B cell (primary cell): ENCODE data around the gene SMAGP. TPM values are rescaled to one million over a fixed set of nuclear protein-coding genes. Genes with fewer than 3 reads are reported as not detected.
"Not testable (repeated sequence)": the region's sequence is repeated elsewhere in the genome, so short reads cannot be mapped to it uniquely, and the experiment has no call there.

ENCODE experiments used
- ATAC-seq: fragments of 200-7000 bp; cut with Tn5 transposase; one replicate; pipeline ENCODE4 v1.10.0; 2021; ENCODE audit warnings: low read depth, mild to moderate bottlenecking, moderate number of reproducible peaks, moderate library complexity
- CTCF ChIA-PET: fragments of 350-600 bp; sonication (Branson Sonifier 250); formaldehyde crosslinking; loops from one replicate; lab custom pipeline; 2021; ENCODE audit warnings: antibody characterized with exemption, inconsistent platforms; lab: Charles Lee
- POLR2A ChIA-PET: fragments of 350-600 bp; sonication (Branson Sonifier 250); formaldehyde crosslinking; loops from one replicate; lab custom pipeline; 2021; ENCODE audit warnings: antibody characterized with exemption; lab: Charles Lee
- DNase-seq: peaks from one replicate; pipeline ENCODE4 v3.0.0; 2013
- H2AFZ ChIP-seq: 2 replicates; pipeline ENCODE4 v1.6.1; 2012; ENCODE audit warnings: mild to moderate bottlenecking, low read depth, low read length; ENCODE audit not compliant: insufficient read depth, poor library complexity, severe bottlenecking
- H3K27ac ChIP-seq, 2 donors: 1 replicate in 1 of 2; 2 replicates in 1 of 2; pipeline ENCODE4 v1.5.1; 2012 to 2013; ENCODE audit warnings: low read length in 2 of 2, mild to moderate bottlenecking in 2 of 2, moderate library complexity in 1 of 2
- H3K27me3 ChIP-seq, 4 experiments: fragments of 200-600 bp in 1 of 4; sonication (generic) in 1 of 4; replicated peaks in 1 of 4; 1 replicate in 2 of 4; 2 replicates in 2 of 4; pipeline versions ENCODE4 v1.6.1 to v1.7.0; 2013 to 2016; ENCODE audit warnings: low read length in 3 of 4, mild to moderate bottlenecking in 2 of 4, mixed read lengths in 1 of 4, moderate library complexity in 1 of 4; ENCODE audit not compliant: insufficient read depth in 4 of 4, control insufficient read depth in 3 of 4; ENCODE audit errors: control extremely low read depth in 1 of 4
- H3K36me3 ChIP-seq, 2 experiments: replicated peaks in 1 of 2; 1 replicate in 1 of 2; 2 replicates in 1 of 2; pipeline versions ENCODE4 v1.6.1 to v1.7.1; 2013; ENCODE audit warnings: low read length in 1 of 2; ENCODE audit not compliant: insufficient read depth in 2 of 2, control insufficient read depth in 1 of 2; ENCODE audit errors: control extremely low read depth in 1 of 2, extremely low read depth in 1 of 2
- H3K4me1 ChIP-seq, 2 donors: fragments of 200-600 bp in 1 of 2; sonication (generic) in 1 of 2; 1 replicate in 1 of 2; 2 replicates in 1 of 2; pipeline versions ENCODE4 v1.5.1 to v1.6.1; 2013 to 2017; ENCODE audit warnings: low read length in 2 of 2; ENCODE audit not compliant: control insufficient read depth in 2 of 2, insufficient read depth in 2 of 2
- H3K4me2 ChIP-seq: replicated peaks from 2 replicates; pipeline ENCODE3; 2012; ENCODE audit warnings: mild to moderate bottlenecking, low read depth, low read length; ENCODE audit not compliant: poor library complexity, severe bottlenecking
- H3K4me3 ChIP-seq, 5 experiments: fragments of 200-600 bp in 1 of 5; sonication (generic) in 1 of 5; 1 replicate in 3 of 5; 2 replicates in 2 of 5; pipeline versions ENCODE4 v1.5.1 to v1.7.0; 2011 to 2016; ENCODE audit warnings: low read length in 4 of 5, mild to moderate bottlenecking in 4 of 5, low read depth in 2 of 5, control low read depth in 1 of 5, moderate library complexity in 1 of 5; ENCODE audit not compliant: insufficient read depth in 1 of 5; ENCODE audit errors: control extremely low read depth in 1 of 5, extremely low read depth in 1 of 5
- H3K79me2 ChIP-seq: fragments of 200-600 bp; sonication (generic); one replicate; pipeline ENCODE4 v1.6.0; 2016; ENCODE audit warnings: low read length; ENCODE audit not compliant: control insufficient read depth, insufficient read depth
- H3K9ac ChIP-seq: fragments of 200-600 bp; sonication (generic); 2 replicates; pipeline ENCODE4 v1.6.1; 2017; ENCODE audit warnings: mild to moderate bottlenecking, low read length, moderate library complexity
- H3K9me3 ChIP-seq, 3 donors: one replicate each; pipeline versions ENCODE4 v1.6.1 to v1.7.1; 2013; ENCODE audit warnings: low read length in 2 of 3; ENCODE audit not compliant: control insufficient read depth in 2 of 3, insufficient read depth in 1 of 3; ENCODE audit errors: control extremely low read depth in 1 of 3
- H4K20me1 ChIP-seq: 2 replicates; pipeline ENCODE4 v1.6.0; 2012; ENCODE audit warnings: mild to moderate bottlenecking, low read length; ENCODE audit not compliant: insufficient read depth, control insufficient read depth, poor library complexity, severe bottlenecking
- H3K27ac Mint-ChIP-seq: one replicate; pipeline ENCODE4 v1.8.0; 2021; ENCODE audit warnings: mixed read lengths
- H3K27me3 Mint-ChIP-seq: one replicate; pipeline ENCODE4 v1.8.0; 2021; ENCODE audit warnings: mixed read lengths
- H3K4me1 Mint-ChIP-seq: one replicate; pipeline ENCODE4 v1.8.0; 2021; ENCODE audit warnings: mixed read lengths
- H3K4me3 Mint-ChIP-seq: one replicate; pipeline ENCODE4 v1.8.0; 2021; ENCODE audit warnings: mixed read lengths
- H3K9me3 Mint-ChIP-seq: one replicate; pipeline ENCODE4 v1.8.0; 2022; ENCODE audit warnings: mixed read lengths; ENCODE audit not compliant: insufficient read depth
- EZH2 ChIP-seq: IDR thresholded peaks from 2 replicates; pipeline ENCODE4 v1.6.1; 2012; ENCODE audit warnings: borderline replicate concordance, low read depth, mild to moderate bottlenecking, moderate library complexity, low read length; ENCODE audit not compliant: insufficient read depth, poor library complexity, severe bottlenecking
- WGBS: methylation state at CpG from one replicate; pipeline ENCODE4 v1.1.5; 2013; ENCODE audit warnings: missing lambda C conversion rate; ENCODE audit not compliant: insufficient coverage; 5-methylcytosine and 5-hydroxymethylcytosine counted together
- intact Hi-C: fragments of 100-400 bp; cut with micrococcal nuclease; formaldehyde crosslinking; loops from one replicate; pipeline ENCODE4 v1.10.0; 2022
- polyA plus RNA-seq: library from polyadenylated mRNA; depleted of rRNA; stranded (reverse); fragments of >200 nt; gene quantifications from 2 replicates; pipeline ENCODE4 v1.2.3, GENCODE V29; 2012
- total RNA-seq, 2 donors: library from RNA; stranded (reverse); fragments of 120-200 nt in 1 of 2; gene quantifications; 1 replicate in 1 of 2; 2 replicates in 1 of 2; pipeline versions ENCODE4 v1.2.3 to v1.2.4, GENCODE V29; 2013 to 2022
- TF ChIP-seq, protein P1 (sequence below): fragments of 200-600 bp; IDR thresholded peaks from one replicate; pipeline ENCODE4 v1.8.0; 2022; ENCODE audit warnings: antibody characterized with exemption, mild to moderate bottlenecking

SMAGP gene
- total and polyA plus RNA-seq, 2 donors (not counting 1 experiment from before 2014, with no cell fraction given): 10.4 to 21.6 TPM

DNA sequence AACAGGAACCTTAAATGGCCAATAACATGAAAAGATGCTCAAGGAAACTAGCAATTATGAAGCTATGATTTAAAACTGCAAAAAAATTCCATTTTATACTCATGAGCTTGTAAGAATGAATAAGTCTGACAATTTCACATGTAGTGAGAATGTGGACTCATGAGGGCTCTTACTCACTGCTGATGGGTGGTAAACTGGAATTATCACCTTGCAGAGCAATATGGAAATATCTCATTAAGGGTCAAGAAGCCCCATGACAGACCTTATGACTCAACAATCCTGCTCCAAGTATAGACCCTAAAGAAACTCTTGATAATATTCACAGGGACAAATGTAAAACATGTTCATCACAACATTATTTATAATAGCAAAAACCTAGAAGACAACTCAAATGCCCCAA, 23.5 kb upstream of the SMAGP start:
- POLR2A ChIA-PET: no interaction called here
- H3K27ac Mint-ChIP-seq: no peak overlapping the region
- H3K4me1 ChIP-seq: peaks cover 0 to 8% of the 10 kb centered on the region in 2 donors
- CTCF ChIA-PET: interaction anchor here (1.2 to 1.7 kb wide), 2 partner anchors 23 to 47 kb away, joined by 4 to 6 read pairs; partner anchors contain the start of gene SMAGP
- no peak for ATAC-seq
- DNase-seq: no peak
- H3K27me3 ChIP-seq: no peaks in the 10 kb centered on the region
- no peak overlapping the region for H3K4me3 ChIP-seq
- peaks cover 11% of the 10 kb centered on the region for H3K4me1 Mint-ChIP-seq
- no peak overlapping the region for H2AFZ ChIP-seq
- H3K9me3 ChIP-seq: no peaks in the 10 kb centered on the region
- intact Hi-C loops: no loop called here
- H3K27me3 Mint-ChIP-seq: no peaks in the 10 kb centered on the region
- H3K9ac ChIP-seq: no peak overlapping the region
- H3K9me3 Mint-ChIP-seq: no peaks in the 10 kb centered on the region
- no peaks in the 10 kb centered on the region for H4K20me1 ChIP-seq
- no peaks in the 10 kb centered on the region for H3K79me2 ChIP-seq
- no peak overlapping the region for H3K27ac ChIP-seq
- peaks cover 2 to 60% of the 10 kb centered on the region in 2 experiments for H3K36me3 ChIP-seq
- no peak overlapping the region for H3K4me3 Mint-ChIP-seq
- no peak overlapping the region for H3K4me2 ChIP-seq
- no peak for TF ChIP-seq EZH2
- TF ChIP-seq, protein P1, sequence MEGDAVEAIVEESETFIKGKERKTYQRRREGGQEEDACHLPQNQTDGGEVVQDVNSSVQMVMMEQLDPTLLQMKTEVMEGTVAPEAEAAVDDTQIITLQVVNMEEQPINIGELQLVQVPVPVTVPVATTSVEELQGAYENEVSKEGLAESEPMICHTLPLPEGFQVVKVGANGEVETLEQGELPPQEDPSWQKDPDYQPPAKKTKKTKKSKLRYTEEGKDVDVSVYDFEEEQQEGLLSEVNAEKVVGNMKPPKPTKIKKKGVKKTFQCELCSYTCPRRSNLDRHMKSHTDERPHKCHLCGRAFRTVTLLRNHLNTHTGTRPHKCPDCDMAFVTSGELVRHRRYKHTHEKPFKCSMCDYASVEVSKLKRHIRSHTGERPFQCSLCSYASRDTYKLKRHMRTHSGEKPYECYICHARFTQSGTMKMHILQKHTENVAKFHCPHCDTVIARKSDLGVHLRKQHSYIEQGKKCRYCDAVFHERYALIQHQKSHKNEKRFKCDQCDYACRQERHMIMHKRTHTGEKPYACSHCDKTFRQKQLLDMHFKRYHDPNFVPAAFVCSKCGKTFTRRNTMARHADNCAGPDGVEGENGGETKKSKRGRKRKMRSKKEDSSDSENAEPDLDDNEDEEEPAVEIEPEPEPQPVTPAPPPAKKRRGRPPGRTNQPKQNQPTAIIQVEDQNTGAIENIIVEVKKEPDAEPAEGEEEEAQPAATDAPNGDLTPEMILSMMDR: no peak

DNA sequence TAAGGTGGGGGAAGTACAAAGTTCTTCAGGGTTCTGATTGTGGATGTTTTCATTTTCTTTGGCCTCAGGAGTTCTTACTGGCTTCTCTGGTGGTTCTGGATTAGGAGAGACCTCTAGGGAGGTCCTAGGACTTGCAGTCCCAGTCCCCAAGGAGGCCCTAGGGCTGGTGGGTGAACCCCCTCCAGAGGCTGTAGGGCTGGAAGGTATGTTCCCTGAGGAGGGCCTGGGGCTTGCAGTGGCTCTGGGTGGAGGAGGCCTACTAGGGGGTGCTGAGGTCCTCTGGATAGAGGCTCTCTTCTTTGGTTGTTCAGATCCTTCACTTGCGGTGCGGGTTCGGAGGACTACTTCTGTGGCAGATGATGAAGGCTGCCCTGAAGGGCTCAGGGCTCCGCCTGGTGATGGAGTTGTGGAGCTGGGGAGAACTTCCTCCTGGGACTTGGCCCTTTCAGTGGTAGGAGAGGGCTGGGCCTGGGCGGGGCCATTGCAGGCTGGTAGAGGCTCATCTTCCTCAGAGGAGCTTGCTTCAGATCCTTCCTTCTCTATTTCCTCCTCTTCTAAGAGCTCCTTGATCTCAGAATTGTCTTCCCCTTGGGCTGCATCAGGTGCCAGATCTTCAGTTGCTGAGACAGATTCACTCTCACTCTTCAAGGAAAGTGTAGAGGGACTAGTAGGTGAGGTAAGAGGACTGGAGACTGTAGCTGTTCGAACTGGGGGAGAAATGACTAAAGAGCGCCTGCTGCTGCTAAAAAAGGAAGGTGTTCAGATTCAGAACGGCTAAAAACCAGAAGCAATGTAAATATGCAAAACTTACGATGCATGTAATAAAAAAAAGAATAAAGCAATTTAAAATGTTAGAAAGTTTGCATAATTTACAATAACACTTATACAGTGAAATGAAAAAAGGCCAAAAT, 21.6 kb upstream of the SMAGP start:
- not testable (repeated sequence) for H3K27me3 ChIP-seq, H3K27me3 Mint-ChIP-seq, H3K27ac ChIP-seq, H2AFZ ChIP-seq, H3K9ac ChIP-seq, H3K79me2 ChIP-seq, H3K4me1 ChIP-seq, H3K9me3 Mint-ChIP-seq, H4K20me1 ChIP-seq, H3K4me3 ChIP-seq, H3K9me3 ChIP-seq
- peaks cover 11% of the 10 kb centered on the region for H3K4me1 Mint-ChIP-seq
- 73% methylated on average over 3 of the region's 9 CpGs for WGBS
- ChIA-PET CTCF (interaction anchor here (0.5 to 3.3 kb wide), 9 partner anchors 9 to 514 kb away, joined by 3 to 30 read pairs (median 4); no protein-coding TSS in a partner anchor), POLR2A (interaction anchor here (0.6 kb wide), 1 partner anchor 528 kb away, joined by 7 read pairs; the partner anchor contains the start of gene ATF1)
- ATAC-seq: peak; percentile 78
- Histone ChIP-seq H3K4me2 (peak overlapping the region; percentile 26), H3K36me3 (peaks cover 2 to 58% of the 10 kb centered on the region in 2 experiments)
- peak; percentile 25 for DNase-seq
- peak overlapping the region; percentile 81 for H3K27ac Mint-ChIP-seq
- intact Hi-C loops: loop anchor here (1.0 kb wide), 2 partner anchors 49 to 245 kb away; no protein-coding TSS in a partner anchor
- H3K4me3 Mint-ChIP-seq: peak overlapping the region; percentile 57
